Measurements from ENCODE around the gene SPSB3.

The SPSB3 gene

DNA sequence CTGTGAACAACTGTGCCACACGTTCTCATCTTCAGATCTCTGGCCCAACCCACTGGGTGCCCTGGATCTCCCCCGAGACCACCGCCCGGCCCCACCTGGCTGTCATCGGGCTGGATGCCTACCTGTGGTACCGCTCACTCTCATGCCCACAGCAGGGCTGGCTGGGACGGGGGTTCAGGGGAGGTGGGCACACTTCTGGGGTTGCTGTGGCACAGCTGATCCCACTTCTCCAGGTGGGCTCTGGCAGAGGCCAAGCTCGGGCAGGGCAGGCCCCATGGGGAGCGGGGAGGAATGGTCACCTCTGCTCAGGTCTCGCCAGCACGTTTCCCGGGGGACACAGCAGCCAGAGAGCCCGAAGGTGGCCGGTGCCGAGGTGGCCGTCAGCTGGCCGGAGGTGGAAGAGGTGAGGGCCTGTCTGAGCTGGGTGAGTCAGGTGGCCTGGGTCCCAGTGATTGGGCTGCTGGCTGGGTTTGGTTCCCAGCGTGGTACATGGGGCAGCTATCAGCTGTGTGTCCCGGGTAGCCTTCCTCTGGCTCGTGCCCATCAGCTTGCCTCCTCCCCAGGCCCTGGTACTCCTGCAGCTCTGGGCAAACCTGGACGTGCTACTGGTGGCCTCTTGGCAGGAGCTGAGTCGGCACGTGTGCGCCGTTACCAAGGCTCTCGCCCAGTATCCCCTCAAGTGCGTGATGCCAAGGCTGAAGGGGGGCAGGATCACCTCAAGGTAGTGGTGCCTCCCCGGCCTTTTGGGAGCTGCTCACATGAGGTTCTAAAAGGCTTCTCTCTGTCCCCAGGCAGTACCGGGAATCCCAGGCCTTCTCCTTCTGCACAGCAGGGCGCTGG lies 7.1 kb downstream of the SPSB3 start:
- H3K4me3 ChIP-seq (replicated peaks; ENCODE audit: low read depth, low read length), result no peak overlapping the region; the same call in 1 of the 2 replicates
- TF ChIP-seq CTCF (IDR thresholded peaks at IDR 0.05; ENCODE audit: low read depth, low read length, missing control alignments), result no peak
- DNase-seq (ENCODE audit: extremely low read depth, low read depth), result no peak

DNA sequence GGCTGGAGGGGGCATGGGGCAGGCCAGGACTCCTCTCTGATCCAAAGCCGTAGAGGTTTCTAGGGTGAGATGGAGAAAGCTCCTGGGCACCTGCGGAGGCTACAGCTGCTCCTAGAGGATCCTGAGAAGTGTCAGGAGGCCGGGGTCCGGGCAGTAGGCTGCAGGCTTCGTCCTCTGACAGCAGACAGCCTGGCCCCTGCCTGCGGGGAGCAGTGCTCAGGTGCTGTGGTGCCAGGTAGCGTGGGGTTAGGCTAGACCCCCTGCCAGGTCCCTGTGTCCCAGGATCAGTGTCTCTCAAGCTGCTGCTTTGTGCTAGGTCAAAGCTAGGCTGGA lies 8.0 kb downstream of the SPSB3 start:
- H3K4me3 ChIP-seq (replicated peaks; ENCODE audit: low read depth, low read length), result peak overlapping the region; percentile 91
- TF ChIP-seq CTCF (IDR thresholded peaks at IDR 0.05; ENCODE audit: low read depth, low read length, missing control alignments), result no peak
- no peak for DNase-seq (ENCODE audit: extremely low read depth, low read depth)

GRCh38 chr16:1773703-1774447 lies 8.5 kb downstream of the SPSB3 start:
- DNase-seq (ENCODE audit: extremely low read depth, low read depth), result no peak
- no peak for TF ChIP-seq CTCF (IDR thresholded peaks at IDR 0.05; ENCODE audit: low read depth, low read length, missing control alignments)
- H3K4me3 ChIP-seq (replicated peaks; ENCODE audit: low read depth, low read length), result peak overlapping the region; percentile 91

- DNase-seq (ENCODE audit: extremely low read depth, low read depth), result no peak
- peak within 1 kb of the TSS; percentile 91 for H3K4me3 ChIP-seq (replicated peaks; ENCODE audit: low read depth, low read length)
- TF ChIP-seq CTCF (IDR thresholded peaks at IDR 0.05; ENCODE audit: low read depth, low read length, missing control alignments), result peak; percentile 69
These were observed 9.3 kb downstream of the SPSB3 start, which contains the start of gene MRPS34 for GRCh38 chr16:1772908-1773702. Gene MRPS34, minus strand, starts transcription at chr16:1773134. Its CDS starts 15 bp downstream, at chr16:1773119.

GRCh38 chr16:1772362-1772907 lies 9.9 kb downstream of the SPSB3 start, which contains the start of gene EME2:
Gene EME2, plus strand, starts transcription at chr16:1772810. Its CDS starts 418 bp downstream, at chr16:1773228.
- DNase-seq (ENCODE audit: extremely low read depth, low read depth), result no peak
- peak within 1 kb of the TSS; percentile 91 for H3K4me3 ChIP-seq (replicated peaks; ENCODE audit: low read depth, low read length)
- TF ChIP-seq CTCF (IDR thresholded peaks at IDR 0.05; ENCODE audit: low read depth, low read length, missing control alignments), result no peak

DNA sequence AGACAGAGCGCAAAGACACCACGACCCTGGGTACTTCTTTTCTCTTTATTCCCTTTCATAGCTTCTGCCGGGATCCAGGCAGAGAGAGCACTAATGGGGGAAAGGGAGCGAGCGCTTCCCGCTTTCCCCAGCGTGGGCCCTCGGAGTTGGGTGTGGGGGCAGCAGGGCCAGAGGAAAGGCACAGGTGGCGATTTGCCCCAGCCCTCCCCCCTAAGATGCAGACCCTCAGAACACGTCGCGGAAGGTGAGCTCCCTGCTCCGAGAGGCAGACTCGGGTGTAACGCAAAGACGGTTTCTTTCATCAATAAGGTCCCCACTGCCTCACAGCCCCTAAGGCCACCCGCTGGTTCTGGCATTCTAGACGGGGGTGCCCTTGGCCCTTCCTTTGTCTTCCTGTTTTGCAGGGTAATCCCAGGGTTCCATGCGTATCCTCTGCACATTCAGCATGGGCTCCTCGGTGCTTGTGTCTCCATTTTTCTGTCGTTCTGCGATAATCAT lies 10.5 kb downstream of the SPSB3 start:
- peak overlapping the region; percentile 91 for H3K4me3 ChIP-seq (replicated peaks; ENCODE audit: low read depth, low read length)
- DNase-seq (ENCODE audit: extremely low read depth, low read depth), result no peak
- no peak for TF ChIP-seq CTCF (IDR thresholded peaks at IDR 0.05; ENCODE audit: low read depth, low read length, missing control alignments)
